GM19351 (cell line): Measurements from ENCODE around the gene LSM4.
A peak's percentile ranks its signal among the peaks of the same experiment; 100 is the strongest.
"Not testable (repeated sequence)": the region's sequence is repeated elsewhere in the genome, so short reads cannot be mapped to it uniquely, and the experiment has no call there.

ENCODE experiments used
- ATAC-seq: cut with Tn5 transposase; IDR thresholded peaks from one replicate; pipeline ENCODE4 v1.9.1; 2021; ENCODE audit warnings: mild to moderate bottlenecking, moderate library complexity; ENCODE audit not compliant: unreplicated experiment

The LSM4 gene

DNA sequence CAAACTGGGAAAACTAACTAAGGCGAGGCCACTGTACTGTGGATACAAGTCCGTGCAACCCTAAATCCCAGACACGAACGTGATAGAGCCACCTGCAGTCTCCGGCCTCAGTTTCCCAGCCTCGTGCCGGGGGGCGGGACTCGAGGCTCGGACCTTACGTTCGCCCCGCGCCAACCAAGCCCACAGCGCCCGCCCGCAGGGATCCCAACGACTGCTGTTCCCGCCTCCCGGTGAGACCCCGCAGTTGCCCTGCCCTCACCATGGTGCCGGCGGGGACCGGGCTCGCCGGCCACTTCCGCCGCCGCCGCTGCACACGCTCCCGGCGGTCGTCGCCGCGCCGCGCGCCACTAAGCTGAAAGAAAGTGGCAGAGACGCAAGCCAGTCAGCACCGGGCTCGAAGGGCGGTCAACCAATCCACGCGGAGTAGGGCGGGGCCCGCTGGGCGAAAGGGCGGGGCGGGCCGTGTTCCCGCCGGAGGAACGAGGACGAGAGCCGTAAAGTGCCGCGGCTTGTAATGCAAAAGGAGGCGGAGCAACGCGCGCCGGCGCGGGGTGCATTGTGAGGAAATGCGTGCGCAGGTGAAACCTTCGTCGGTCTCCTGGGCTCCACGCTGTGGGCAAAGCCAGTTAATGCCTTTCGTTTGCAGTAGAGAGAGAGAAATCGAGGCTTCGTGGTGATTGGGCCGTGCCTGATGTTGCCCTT lies at the start of gene LSM4:
Gene LSM4, minus strand, starts transcription at position 318 of the 702 bp plus-strand sequence. Its CDS starts 56 bp downstream, at position 262.
- ATAC-seq, result peak; percentile 91

DNA sequence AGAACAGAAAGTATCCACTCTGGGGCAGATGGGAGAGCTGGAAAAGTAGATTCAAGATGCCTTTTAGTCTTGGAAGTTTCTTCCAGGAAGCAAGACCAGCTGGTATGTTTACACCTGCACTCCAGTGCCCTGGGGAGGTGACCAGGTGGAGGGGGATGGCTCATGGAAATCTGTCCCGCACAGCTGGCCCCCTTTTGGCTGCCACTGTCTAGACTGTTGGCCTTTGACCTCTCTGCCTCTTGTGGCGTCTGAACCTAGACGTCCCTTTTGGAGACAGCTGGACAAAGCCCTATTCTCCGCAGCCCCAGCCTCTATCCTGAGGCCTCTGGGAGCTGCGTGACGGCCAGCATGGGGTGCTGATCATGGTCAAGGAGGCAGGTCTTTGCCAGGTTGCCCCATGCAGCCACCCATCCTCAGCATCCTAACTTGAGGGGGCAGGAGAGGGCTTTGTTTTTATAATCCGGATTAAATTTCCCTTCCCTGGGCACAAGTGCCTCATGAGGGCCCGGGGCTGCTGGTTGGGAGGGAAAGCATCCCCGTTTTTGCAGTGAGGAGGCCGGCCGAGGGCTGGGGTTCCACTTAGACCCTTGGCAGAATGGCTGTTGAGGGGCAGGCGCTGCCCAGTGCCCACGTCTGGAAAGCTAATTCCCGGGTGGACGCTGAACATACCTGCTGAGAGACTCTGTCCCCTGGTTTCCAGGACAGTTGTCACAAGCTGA lies 45.8 kb upstream of the LSM4 start:
- ATAC-seq, result no peak

DNA sequence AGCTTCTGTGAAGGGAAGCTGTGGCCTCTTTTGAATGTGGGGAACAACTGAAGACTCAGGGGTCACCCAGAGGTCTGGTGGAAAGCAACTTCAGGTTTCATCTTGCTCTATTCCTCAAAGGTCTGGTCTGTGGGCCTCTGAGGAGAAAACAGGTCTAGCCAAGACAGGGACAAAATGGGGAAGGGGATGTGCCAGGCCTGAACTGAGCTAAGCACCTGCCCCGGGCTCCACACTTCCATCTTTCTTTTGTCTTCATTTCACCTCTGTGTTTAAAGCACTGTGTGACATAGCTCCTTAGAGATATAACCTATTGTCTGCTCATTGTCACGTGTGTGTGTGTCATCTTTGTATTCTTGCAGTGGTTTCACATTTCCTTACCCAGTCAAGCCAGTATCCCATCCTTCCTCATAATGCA lies 43.2 kb upstream of the LSM4 start:
- no peak for ATAC-seq

DNA sequence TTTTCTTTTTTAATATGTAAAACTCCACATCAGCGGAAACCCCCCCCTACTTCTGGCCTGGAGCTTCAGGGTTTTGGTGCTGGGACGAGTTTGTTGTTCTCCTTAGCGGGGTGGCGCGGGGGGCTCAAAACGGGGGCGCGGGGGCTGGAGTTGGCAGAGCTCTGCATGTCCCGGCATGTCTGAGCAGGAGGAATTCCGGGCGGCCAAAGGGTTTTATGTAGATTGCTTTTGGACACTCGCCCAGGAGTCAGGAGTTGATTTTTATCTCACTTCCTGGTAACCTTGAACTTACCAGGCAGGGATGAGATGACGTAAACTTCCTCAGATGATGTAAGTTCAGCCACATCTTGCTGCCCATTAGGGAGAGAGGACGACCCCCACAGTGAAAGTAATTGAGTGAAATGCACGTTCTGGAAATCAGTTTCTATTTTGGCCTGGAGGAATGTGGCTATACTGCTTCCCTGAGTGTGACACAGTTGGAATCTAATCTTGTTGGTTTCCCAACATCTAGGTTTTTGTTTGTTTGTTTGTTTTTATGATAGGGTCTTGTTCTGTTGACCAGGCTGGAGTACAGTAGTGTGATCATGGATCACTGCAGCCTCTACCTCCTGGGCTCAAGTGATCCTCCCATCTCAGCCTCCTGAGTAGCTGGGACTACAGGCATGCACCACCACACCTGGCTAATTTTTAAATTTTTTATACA lies 42.1 kb upstream of the LSM4 start:
- ATAC-seq, result no peak

DNA sequence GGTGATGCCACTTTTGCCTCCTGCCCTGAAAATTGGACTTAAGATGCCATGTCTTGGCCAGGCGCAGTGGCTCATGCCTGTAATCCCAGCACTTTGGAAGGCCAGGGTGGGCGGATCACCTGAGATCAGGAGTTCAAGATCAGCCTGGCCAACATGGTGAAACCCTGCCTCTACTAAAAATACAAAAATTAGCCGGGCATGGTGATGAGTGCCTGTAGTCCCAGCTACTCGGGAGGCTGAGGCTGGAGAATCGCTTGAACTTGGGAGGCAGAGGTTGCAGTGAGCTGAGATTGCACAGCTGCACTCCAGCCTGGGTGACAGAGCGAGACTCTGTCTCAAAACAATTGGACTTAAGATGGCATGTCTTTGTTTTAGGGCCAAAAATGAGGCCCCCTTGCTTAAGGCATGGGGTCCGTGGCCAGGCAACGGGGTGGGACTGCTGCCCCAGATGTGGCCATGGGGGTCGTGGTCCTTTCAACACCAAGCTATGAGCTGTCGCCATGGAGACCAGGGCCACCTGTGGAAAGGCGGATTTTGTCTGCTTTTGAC lies 41.5 kb upstream of the LSM4 start:
- ATAC-seq, result not testable (repeated sequence)

DNA sequence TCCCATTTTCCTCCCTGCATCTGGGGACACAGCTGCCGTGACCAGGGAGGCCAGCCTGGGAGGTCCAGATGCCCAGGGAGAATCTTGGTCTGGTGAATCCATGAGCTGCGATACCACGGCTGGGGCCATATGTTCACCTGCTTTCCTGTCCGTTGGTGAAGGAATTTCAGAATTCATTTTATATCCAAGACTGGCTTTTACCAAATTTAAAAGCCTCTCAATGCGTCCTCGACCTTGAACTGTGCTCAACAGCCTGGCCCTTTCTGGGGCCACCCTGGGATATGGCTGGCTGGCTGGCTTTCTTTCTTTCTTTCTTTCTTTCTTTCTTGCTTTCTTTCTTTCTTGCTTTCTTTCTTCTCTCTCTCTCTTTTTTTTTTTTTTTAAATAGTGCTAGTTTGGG lies 40.9 kb upstream of the LSM4 start:
- no peak for ATAC-seq

DNA sequence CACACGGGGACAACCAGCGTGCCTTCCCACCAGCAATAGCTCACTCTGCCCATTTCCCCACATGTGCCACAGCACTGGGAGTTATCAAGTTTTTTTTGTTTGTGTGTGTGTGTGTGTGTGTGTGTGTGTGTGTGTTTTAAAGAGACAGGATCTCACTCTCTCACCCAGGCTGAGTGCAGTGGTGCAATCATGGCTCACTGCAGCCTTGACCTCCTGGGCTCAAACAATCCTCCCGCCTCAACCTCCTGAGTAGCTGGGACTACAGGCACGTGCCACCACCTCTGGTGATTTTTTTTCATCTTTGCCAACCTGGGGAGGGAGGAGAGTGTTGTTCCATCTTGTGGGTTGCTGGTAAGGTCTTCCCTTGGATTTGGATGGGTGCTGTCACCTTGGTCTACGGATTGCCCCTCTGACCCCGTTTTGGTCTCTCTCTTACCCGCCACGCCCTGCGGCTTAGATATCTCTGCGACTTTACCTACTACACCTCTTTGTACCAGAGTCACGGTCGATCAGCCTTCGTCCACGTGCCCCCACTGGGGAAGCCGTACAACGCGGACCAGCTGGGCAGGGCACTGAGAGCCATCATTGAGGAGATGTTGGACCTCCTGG lies 40.2 kb upstream of the LSM4 start:
- ATAC-seq, result no peak

DNA sequence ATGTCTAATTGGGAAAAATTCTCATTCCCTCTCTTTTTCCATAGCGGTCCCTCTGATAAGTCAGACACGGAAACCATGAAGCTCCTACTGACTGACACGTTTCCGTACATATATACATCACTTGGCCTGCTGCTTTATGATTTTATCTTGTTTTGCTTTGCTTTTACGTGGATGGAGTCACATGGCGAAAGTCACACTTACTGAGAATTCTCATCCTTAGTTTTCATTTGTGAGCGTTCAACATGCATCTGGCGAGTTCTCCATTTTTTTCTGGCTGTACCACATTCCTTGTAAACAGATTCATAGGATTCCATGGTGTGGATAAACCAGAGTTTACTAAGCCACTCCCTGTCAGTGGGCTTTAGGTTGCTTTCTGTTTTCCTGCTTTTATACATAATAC lies 38.8 kb upstream of the LSM4 start:
- no peak for ATAC-seq

DNA sequence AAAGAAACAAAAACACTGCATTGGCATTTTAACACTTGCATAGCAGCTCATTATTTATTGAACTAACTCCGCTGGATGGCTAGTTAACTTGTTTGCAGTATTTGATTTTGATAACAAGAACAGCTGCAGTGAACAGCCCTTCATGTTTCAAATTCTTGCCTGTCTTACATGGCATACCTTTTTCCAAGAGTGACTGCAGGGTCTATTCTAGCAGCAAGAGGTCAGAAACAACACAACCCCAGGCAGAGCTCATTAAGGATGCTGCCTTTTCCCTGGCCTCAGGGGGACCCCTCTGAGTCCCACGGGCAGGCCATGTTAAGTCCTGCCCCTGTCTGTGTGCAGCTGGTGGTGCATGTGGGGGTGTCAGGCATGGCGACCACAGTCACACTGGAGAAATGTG lies 34.2 kb upstream of the LSM4 start:
- ATAC-seq, result no peak

DNA sequence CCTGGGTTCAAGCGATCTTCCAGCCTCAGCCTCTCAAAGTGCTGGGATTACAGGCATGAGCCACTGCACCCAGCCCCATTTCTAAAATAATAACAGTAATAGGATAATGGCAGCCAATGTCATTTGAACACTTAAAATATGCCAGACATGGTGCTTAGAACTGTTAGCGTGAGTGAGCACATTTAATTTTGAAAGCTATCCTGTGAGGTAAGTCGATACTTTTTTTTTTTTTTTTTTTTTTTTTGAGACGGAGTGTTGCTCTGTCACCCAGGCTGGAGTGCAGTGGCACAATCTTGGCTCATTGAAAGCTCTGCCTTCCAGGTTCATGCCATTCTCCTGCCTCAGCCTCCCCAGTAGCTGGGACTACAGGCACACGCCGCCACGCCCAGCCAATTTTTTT lies 31.9 kb upstream of the LSM4 start:
- not testable (repeated sequence) for ATAC-seq

DNA sequence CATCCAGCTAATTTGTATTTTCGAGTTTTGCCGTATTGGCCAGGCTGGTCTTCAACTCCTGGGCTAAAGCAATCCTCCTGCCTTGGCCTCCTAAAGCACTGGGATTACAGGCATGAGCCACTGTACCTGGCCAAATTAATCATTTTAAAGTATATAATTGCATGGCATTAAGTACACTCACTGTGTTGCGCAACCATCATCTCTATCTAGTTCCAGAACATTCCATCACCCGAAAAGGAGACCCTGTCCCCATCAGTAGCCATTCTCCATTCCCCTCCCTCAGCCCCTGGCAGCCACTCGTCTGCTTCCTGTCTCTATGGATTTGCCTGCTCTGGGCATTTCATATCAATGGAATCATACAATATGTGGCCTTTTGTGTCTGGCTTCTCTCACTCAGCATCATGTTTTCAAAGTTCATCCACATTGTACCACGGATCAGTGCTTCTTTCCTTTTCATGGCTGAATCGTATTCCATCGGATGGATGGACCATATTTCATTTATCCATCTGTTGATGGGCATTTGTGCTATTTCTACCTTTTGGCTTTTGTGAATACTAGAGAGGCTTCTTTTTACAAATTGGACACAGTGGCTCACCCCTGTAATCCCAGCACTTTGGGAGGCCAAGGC lies 30.6 kb upstream of the LSM4 start:
- ATAC-seq, result no peak

DNA sequence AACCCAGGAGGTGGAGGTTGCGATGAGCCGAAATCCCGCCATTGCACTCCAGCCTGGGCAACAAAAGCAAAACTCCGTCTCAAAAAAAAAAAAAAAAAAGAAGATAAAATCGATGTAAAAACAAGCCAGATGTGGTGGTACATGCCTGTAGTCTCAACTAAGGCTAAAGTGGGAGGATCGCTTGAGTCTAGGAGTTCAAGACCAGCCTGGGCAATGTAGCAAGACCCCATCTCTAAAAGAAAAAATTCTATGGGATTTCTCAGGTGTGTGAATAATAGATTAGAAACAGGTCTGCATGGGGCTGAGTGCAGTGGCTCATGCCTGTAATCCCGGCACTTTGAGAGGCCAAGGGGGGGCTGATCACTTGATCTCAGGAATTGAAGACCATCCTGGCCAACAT lies 28.7 kb upstream of the LSM4 start:
- no peak for ATAC-seq

DNA sequence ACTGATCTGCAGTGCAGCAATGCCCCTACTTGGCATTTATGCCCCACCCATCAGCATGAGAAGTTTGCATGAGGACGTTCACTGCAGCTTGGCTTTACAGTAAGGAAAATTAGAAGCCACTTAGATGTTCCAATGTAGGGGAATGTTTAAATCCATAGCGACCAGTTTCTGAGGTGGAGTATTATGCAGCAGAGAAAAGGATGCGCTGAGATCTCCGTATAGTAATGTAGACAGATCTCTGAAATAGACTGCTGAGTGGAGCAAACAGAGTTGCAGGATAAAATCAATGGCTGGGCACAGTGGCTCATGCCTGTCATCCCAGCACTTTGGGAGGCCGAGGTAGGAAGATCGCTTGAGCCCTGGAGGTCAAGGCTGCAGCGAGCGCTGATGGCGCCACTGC lies 27.6 kb upstream of the LSM4 start:
- no peak for ATAC-seq

DNA sequence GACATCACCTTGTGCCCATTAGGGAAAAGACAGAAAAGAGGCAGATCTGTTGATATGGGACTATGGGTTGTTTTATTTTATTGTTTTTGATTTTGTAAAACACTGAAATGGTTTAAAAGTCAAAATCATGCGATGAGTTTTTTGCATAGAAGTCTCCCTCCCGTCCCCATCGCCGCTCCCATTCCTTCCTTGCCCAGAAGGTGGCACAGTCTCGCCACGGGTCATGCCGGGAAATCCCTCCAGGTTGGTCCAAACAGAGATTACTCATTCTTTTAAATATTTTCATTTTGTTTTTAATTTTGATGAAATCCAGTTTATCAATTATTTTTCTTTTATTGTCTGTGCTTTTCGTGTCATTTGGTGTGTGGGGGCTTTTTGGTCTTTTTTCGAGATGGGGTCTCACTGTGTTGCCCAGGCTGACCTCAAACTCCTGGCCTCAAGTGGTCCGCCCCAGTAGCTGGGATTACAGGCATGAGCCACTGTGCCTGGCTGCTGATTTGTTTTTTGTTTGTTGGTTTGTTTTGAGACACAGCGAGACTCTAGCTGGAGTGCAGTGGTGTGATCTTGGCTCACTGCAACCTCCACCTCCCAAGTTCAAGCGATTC lies 26.8 kb upstream of the LSM4 start:
- no peak for ATAC-seq

DNA sequence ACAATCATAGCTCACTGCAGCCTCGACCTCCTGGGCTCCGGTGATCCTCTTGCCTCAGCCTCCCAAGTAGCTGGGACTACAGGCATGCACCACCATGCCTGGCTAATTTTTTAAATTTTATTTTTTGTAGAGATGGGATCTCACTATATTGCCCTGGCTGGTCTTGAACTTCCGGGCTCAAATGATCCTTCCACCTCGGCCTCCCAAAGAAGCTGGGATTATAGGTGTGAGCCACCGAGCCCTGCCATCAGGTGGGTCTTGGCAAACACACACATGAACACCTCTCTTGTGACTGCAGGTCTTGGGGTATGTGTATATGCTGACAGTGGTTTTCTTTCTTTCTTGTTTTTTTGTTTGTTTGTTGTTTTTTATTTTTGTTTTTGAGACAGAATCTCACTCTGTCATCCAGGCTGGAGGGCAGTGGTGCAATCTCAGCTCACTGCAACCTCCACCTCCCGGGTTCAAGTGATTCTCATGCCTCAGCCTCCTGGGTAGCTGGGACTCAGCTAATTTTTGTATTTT lies 26.0 kb upstream of the LSM4 start:
- not testable (repeated sequence) for ATAC-seq

DNA sequence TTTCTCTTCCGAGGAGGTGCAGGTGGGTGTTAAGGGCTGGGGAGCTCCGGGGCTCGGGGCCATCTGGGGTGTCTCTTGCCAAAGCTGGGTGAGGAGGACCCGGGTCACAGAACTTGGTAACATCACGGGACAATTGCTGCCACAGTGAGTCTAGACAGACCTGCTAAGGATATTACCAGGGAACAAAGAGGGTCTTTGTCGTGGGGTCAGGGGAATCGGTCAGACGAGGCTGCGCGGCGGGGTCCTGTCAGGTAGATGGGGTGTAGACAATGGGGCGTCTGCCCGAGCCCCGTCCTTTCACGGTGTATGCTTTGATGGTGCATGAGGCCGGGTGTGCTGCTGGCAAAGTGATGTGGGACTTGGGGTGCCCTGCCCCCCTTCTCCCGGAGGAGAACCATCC lies 25.3 kb upstream of the LSM4 start:
- ATAC-seq, result no peak

DNA sequence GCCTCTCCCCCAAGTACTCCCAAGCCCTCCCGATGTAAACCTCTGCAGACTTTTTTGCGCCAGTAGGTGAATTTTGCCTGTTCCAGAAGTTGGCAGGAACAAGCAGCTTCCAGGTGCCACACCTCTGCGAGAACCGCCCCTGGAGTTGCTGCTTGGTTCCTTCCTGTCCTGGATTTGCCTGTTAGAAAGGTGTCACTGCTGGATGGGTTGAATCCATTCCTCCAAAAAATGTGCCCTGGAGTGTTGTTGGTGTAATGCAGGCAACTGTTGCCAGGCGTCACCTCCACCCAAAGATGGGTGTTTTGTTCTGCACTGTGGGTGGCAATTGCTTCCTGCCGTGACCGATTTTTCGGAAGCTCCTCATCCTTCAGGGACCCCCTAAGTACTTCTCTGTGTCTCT lies 23.2 kb upstream of the LSM4 start:
- no peak for ATAC-seq

DNA sequence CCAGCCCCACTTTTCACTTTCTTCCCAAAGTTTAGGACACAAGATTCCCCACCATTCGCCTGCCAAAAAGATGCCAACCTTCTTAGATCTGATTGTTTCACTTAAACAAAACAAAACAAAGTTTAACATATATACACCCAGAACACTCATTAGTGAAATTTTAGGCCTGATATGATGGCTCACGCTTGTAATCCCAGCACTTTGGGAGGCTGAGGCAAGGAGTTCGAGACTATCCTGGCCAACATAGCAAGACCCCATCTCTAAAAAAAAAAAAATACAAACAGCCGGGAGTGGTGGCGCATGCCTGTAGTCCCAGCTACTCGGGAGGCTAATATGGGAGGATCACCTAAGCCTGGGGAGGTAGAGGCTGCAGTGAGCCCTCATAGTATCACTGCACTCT lies 22.4 kb upstream of the LSM4 start:
- no peak for ATAC-seq

DNA sequence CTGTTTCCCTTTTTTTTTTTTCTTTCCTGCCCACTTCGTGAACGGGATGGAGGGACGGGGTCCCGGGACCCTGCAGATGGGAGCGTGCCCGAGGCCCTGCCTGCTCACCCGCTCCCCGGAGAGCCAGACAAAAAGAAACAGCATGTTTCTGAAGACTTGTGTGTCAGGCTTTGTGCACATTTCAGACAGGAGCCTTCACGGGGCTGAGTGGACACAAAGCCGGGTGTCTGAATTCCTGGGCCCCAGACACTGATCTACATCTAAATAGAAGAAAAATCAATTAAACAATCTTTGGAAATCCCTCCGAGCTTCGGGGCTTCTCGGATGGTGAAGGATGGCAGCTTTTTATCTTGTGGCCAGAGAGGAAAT lies 21.7 kb upstream of the LSM4 start:
- no peak for ATAC-seq

DNA sequence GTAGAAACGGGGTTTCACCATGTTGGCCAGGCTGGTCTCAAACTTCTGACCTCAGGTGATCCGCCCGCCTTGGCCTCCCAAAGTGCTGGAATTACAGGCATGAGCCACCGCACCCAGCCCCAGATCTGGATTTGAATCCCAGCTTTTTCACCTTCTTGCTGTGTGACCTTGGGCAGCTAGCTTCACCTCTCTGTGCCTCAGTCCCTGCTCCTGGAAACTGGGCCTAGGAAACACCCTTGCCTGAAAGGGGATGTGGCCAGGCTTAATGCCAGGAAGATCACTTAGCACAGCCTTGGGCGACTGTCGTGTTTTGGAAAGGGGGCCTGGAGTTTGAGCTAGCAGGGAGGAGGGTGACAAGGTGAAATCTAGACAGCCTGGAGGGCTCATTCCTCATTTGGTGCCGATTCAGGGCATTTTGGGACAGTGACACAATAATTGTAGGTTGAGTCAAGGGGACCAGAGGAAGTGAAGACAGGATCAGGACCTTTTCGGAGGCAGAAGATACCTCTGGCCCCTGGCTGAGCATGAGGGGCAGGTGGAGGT lies 19.3 kb upstream of the LSM4 start:
- ATAC-seq, result no peak
